HUES64 (cell line): ENCODE measurements around the gene BAIAP2.

Source experiments
- H3K27ac ChIP-seq: 2 replicates; pipeline ENCODE4 v1.7.0; 2013; ENCODE audit warnings: low read depth, low read length, inconsistent platforms
- H3K27me3 ChIP-seq: 2 replicates; pipeline ENCODE4 v1.6.1; 2013; ENCODE audit warnings: mild to moderate bottlenecking, low read length; ENCODE audit not compliant: insufficient read depth
- H3K36me3 ChIP-seq: 2 replicates; pipeline ENCODE4 v1.6.1; 2013; ENCODE audit warnings: mild to moderate bottlenecking, low read length; ENCODE audit not compliant: insufficient read depth
- H3K4me1 ChIP-seq: 2 replicates; pipeline ENCODE4 v1.6.1; 2013; ENCODE audit warnings: mild to moderate bottlenecking, low read length, moderate library complexity; ENCODE audit not compliant: insufficient read depth
- H3K4me3 ChIP-seq: 2 replicates; pipeline ENCODE4 v1.5.1; 2013; ENCODE audit warnings: mild to moderate bottlenecking, low read length, moderate library complexity
- H3K9ac ChIP-seq: 2 replicates; pipeline ENCODE4 v1.6.1; 2013; ENCODE audit warnings: mild to moderate bottlenecking, low read depth, low read length
- H3K9me3 ChIP-seq: 2 replicates; pipeline ENCODE4 v1.6.1; 2013; ENCODE audit warnings: low read depth, low read length; ENCODE audit not compliant: insufficient read depth
- WGBS: fragments of 150-250, 120-280 bp; methylation state at CpG from one replicate; pipeline ENCODE4 v1.1.7; 2013; ENCODE audit warnings: missing lambda C conversion rate; 5-methylcytosine and 5-hydroxymethylcytosine counted together

BAIAP2 gene

DNA sequence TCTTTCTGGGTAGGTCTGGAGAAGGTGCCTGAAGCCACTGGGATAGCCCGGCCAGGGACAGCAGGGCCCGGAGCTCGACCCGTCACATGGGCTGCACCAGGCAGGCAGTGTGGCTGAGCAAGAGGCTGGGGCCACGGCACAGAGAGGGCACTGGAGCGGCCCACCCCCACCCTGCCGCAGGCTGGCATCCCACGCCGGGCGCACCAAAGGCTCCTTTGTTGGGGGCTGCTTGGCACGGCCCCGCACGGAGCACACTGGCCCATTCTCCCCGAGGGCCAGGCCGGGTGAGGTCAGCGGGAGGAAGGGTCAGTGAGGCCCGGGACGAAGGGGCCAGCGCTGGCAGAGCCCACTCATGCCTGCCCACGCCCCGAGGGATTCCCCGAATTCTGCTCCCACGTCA is 93.8 kb downstream of the BAIAP2 start:
- no peaks in the 10 kb centered on the region for H3K9me3 ChIP-seq
- no peaks in the 10 kb centered on the region for H3K4me1 ChIP-seq
- H3K9ac ChIP-seq = no peak overlapping the region
- H3K36me3 ChIP-seq = no peaks in the 10 kb centered on the region
- 94% methylated on average over 23 of the region's 23 CpGs for WGBS
- no peak overlapping the region for H3K27ac ChIP-seq
- H3K27me3 ChIP-seq = no peaks in the 10 kb centered on the region
- no peak overlapping the region for H3K4me3 ChIP-seq

DNA sequence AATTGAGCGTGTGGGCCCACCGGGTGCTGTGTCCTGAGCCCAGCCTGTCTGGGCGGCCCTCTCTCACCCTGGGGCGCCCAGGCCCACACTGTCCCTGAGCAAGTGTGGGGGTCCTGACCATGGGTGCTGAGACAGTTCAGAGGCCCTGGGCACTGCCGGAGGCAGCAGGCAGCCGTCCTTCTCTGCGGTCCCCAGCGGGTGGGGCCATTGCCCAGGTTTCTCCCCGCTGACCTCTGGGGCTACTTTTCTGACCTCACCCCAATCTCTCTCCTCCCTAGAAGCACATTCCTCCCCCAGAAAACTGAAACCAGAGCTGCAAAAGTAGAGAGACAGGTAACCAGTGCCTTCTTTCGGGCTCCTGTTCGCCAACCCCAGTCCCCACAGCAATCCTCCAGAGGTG is 94.3 kb downstream of the BAIAP2 start:
- Histone ChIP-seq H3K9ac (no peak overlapping the region), H3K27me3 (no peaks in the 10 kb centered on the region), H3K4me1 (no peaks in the 10 kb centered on the region), H3K9me3 (no peaks in the 10 kb centered on the region), H3K27ac (no peak overlapping the region), H3K4me3 (no peak overlapping the region), H3K36me3 (no peaks in the 10 kb centered on the region)
- 88% methylated on average over 11 of the region's 11 CpGs for WGBS

GRCh38 chr17:81129711-81130367 is 94.9 kb downstream of the BAIAP2 start:
- Histone ChIP-seq H3K36me3 (no peaks in the 10 kb centered on the region), H3K27me3 (no peaks in the 10 kb centered on the region), H3K4me1 (no peaks in the 10 kb centered on the region), H3K4me3 (no peak overlapping the region), H3K9ac (no peak overlapping the region), H3K9me3 (no peaks in the 10 kb centered on the region), H3K27ac (no peak overlapping the region)
- WGBS = 89% methylated on average over 14 of the region's 14 CpGs

DNA sequence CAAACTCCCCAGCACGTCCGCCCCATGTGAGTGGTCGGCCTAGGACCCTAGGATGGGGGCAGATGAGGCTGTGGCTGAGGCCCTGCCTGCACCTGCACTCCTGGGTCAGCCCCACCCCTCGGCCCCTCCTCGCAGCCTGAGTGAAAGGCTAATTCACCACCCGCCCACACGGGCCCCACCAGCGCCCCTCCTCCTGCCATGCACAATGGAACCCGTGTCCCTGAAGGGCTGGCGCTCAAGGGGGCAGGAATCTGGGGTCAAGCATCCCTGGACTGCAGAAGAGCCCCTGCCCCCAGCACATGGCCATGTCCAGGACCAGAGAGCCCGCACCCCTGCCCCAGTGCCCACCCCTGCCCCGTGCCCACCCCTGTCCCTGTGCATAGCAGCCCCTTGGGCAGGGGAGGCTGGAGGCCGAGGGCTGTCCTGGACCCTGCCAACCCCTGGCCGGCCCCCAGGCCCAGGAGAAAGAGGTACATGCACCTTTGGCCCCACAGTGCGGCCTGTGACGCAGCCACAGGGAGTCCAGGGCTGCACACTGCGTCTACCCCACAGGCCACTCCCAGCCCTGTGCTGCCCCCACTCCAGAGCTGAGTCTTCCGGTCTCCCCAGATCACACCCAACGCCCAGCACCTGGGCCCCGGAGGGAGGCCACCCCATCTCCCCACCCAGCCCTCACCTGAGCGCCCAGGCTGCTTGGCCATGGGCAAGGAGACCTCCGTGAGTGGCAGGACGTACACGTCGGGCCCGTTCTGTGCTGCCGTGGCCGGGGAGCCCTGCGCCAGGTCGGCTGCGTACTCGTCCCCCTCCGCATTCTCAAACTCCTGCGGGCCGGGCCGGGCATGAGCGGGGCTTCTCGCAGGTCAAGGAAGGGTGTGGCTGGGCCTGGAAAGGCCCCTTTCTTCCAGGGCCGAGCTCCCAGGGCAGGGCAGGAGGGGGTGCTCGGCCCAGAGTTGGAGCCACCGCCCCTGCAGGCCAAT is 95.7 kb downstream of the BAIAP2 start:
- Histone ChIP-seq H3K27me3 (no peaks in the 10 kb centered on the region), H3K27ac (no peak overlapping the region), H3K4me1 (no peaks in the 10 kb centered on the region), H3K9me3 (no peaks in the 10 kb centered on the region), H3K4me3 (no peak overlapping the region), H3K36me3 (no peaks in the 10 kb centered on the region), H3K9ac (no peak overlapping the region)
- 90% methylated on average over 41 of the region's 41 CpGs for WGBS

- H3K27me3 ChIP-seq = no peaks in the 10 kb centered on the region
- H3K9me3 ChIP-seq = no peaks in the 10 kb centered on the region
- H3K4me1 ChIP-seq = no peaks in the 10 kb centered on the region
- no peak overlapping the region for H3K9ac ChIP-seq
- H3K27ac ChIP-seq = no peak overlapping the region
- no peak overlapping the region for H3K4me3 ChIP-seq
- no peaks in the 10 kb centered on the region for H3K36me3 ChIP-seq
- 94% methylated on average over 14 of the region's 14 CpGs for WGBS
Observed at GRCh38 chr17:81131486-81132196, 96.7 kb downstream of the BAIAP2 start.

DNA sequence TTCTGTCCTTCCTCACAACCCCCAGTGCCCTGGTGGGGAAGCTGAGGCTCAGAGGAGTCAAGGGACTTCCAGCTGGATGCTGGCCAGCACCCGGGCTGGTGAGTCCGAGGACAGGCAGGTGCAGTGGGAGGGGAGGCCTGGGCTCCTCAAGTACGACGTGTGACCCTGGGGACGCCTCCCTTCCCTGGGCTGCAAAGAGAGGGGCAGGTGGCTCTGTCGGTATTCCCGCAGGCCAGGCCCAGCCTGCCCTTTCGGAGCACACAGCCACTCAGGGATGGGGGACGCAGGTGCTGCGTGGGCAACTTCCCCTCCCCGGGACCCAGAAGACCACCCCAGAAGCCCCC is 97.2 kb downstream of the BAIAP2 start:
- H3K9ac ChIP-seq = no peak overlapping the region

GRCh38 chr17:81132770-81133723 is 98.1 kb downstream of the BAIAP2 start:
- H3K27ac ChIP-seq = no peak overlapping the region
- WGBS = 92% methylated on average over 22 of the region's 22 CpGs
- no peak overlapping the region for H3K9ac ChIP-seq
- no peaks in the 10 kb centered on the region for H3K4me1 ChIP-seq
- no peaks in the 10 kb centered on the region for H3K27me3 ChIP-seq
- H3K9me3 ChIP-seq = no peaks in the 10 kb centered on the region
- H3K4me3 ChIP-seq = no peak overlapping the region
- no peaks in the 10 kb centered on the region for H3K36me3 ChIP-seq

More for the DNA sequence above, 97.2 kb downstream of the BAIAP2 start:
- no peak overlapping the region for H3K27ac ChIP-seq
- WGBS = 73% methylated on average over 11 of the region's 11 CpGs
- no peak overlapping the region for H3K4me3 ChIP-seq
- no peaks in the 10 kb centered on the region for H3K4me1 ChIP-seq
- no peaks in the 10 kb centered on the region for H3K36me3 ChIP-seq
- H3K9me3 ChIP-seq = no peaks in the 10 kb centered on the region
- no peaks in the 10 kb centered on the region for H3K27me3 ChIP-seq

DNA sequence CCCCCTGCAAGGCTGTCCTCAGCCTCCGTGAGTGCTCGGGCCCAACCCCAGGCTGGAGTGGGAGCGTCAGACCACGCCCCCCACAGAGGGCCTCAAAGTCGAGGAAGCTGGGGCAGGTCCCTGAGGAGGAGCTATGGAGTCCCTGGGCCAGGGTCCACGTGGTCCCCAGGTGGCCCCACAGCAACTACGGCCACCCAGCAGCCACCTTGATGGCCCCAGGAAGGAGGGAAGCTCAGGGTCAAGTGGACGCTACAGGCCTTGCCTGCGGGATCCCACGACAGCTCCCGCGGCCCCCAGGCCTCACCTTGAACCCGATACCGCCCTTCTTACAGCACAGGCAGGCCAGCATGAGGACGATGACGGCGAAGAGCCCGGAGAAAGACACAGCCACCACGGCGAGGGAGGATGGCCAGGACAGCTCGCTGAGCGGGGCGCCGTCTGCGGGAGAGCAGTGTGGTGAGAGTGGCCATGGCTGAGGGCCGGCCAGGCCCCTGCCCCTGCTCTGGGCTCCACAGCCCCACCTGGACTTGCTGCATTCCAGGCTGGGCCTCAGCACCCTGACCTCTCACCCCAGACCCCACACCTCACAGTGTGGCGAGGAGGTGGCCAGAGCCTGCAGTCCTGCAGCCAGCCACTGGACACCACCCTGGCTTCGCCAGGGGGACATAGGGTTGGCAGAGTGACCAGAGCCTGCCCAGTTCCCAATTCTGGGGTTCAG is 99.3 kb downstream of the BAIAP2 start:
- 87% methylated on average over 28 of the region's 28 CpGs for WGBS
- Histone ChIP-seq H3K27ac (no peak overlapping the region), H3K4me3 (no peak overlapping the region), H3K36me3 (no peaks in the 10 kb centered on the region), H3K9me3 (no peaks in the 10 kb centered on the region), H3K4me1 (no peaks in the 10 kb centered on the region), H3K27me3 (no peaks in the 10 kb centered on the region), H3K9ac (no peak overlapping the region)

DNA sequence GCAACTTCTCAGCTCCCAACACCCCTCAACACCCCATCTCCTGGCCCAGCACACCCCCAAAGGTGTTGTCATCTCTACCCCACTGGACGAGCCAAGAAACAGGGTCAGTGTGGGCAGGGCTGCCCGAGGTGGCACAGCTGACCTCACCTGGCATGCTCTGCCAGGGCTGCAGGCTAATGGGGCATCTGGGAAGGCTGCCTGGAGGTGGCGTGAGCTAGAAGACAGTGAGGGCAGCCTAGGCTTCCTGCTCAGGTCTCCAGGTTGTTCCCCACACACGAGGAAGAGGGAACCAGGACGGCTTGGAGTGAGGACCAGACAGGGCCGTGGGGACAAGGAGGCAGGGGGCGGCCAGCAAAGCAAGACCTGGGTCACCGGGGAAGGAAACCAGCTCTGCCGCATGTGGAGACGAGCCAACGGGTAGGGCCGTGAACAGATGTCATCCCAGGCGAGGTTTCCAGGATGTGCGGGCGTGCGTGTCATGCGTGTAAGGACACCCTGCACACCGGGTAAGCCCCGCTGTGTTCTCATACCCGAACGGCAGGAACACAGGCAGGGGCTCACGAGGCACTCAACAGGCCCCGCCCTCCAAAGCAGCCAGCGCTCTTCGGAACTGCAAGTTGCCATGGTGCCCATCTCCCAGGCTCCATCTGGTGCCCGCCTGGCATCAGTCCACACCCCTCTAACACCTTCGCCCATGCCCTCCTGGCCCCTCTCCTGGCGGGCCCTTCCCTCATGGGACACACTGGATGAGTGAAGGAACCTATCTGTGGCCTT is 100.7 kb downstream of the BAIAP2 start:
- Histone ChIP-seq H3K9me3 (no peaks in the 10 kb centered on the region), H3K9ac (no peak overlapping the region), H3K27me3 (no peaks in the 10 kb centered on the region), H3K4me1 (no peaks in the 10 kb centered on the region), H3K36me3 (no peaks in the 10 kb centered on the region), H3K27ac (no peak overlapping the region), H3K4me3 (no peak overlapping the region)
- WGBS = 90% methylated on average over 28 of the region's 28 CpGs
